HG03354 (cell line): ENCODE measurements around the gene KLRC1.
"Not testable (repeated sequence)": the region's sequence is repeated elsewhere in the genome, so short reads cannot be mapped to it uniquely, and the experiment has no call there.

Source experiments
- ATAC-seq: cut with Tn5 transposase; IDR thresholded peaks from one replicate; pipeline ENCODE4 v1.9.1; 2021; ENCODE audit warnings: mild to moderate bottlenecking; ENCODE audit not compliant: unreplicated experiment, poor library complexity, severe bottlenecking

KLRC1 gene

GRCh38 chr12:10424260-10424899 lies 28.8 kb downstream of the KLRC1 start:
- not testable (repeated sequence) for ATAC-seq

DNA sequence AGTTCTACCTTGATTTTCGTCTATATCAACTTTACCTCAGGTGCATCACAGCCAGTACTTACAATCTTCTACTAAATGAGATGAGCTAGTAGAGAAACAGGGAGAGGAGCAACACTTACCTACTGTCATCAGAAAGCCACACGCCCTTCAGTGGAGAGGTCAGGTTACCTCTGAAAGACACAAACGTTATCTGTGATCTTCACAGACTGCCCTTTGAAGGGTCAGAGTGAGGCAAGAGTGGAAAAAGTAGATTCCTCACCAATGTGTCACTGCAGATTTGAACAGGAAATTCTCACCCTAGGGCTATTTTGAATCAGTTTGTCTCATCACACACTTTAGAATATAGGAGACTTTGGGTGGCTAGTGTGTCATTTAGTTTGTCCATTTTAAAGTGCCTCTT lies 31.0 kb downstream of the KLRC1 start:
- ATAC-seq, result not testable (repeated sequence)

- not testable (repeated sequence) for ATAC-seq
Observed at GRCh38 chr12:10420334-10420733, 32.8 kb downstream of the KLRC1 start, which contains the start of gene KLRC3. Gene KLRC3 (minus strand): TSS chr12:10420595. CDS start chr12:10420550, 45 bp downstream.

- ATAC-seq, result no peak
Observed at GRCh38 chr12:10409392-10409791, 43.8 kb downstream of the KLRC1 start, which contains the start of gene KLRC4. Gene KLRC4 (minus strand): TSS chr12:10409757. CDS start chr12:10409575, 182 bp downstream.

DNA sequence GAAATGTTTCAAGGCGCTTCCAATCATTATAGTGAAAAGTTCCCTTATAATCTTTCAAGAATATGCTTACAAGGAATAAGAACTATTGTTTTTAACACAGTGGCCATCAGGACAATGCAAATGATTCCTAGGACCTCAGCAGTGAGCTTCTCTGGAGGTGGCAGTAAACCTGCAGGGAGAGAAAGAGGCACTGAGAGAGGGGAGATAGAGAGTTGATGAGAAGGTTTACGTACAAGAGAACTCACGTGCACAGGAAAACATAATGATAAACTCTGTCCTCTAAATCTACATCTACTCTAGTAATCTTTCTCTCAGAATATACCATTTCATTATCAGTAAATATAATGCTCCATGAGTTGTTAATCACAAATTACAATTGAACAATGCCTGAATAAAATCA lies 44.3 kb downstream of the KLRC1 start:
- no peak for ATAC-seq

DNA sequence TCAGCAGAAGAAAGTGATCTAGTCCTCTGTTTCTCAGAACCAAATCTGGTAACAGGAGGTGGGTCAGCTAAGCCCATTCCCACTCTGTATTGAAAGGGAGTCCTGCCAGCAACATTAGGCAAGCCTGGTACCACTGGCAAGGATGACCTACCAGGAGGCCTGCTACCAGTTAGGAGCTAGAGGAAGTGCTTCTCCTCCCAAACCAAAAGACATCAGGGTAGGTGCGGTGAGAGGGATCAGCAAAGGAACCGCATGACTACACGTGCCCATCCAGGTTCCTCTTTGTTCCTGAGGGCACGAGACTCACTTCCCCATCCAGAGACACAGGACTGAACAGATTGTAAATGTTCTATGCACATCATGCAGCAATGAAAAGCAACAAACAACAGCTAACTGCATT lies 46.5 kb downstream of the KLRC1 start:
- no peak for ATAC-seq

DNA sequence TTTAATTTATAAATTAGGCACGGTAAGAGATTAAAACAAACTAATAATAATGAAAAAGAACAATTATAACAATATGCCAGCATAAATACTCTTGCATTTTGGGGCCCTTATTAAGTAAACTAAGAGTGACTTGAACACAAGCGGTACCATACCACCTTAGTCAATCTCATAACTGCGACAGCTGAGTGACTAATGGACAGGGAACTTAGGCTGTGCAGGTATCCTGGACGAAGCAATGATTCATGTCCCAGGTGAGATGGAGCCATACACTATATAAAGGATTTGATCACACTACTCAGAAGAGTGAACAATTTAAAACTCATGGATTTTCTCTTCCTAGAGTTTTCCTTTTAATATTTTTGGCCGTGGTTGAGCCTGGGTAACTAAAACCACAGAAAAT lies 47.9 kb downstream of the KLRC1 start:
- ATAC-seq, result no peak

- ATAC-seq, result no peak
Observed at GRCh38 chr12:10404798-10405197, 48.4 kb downstream of the KLRC1 start.

DNA sequence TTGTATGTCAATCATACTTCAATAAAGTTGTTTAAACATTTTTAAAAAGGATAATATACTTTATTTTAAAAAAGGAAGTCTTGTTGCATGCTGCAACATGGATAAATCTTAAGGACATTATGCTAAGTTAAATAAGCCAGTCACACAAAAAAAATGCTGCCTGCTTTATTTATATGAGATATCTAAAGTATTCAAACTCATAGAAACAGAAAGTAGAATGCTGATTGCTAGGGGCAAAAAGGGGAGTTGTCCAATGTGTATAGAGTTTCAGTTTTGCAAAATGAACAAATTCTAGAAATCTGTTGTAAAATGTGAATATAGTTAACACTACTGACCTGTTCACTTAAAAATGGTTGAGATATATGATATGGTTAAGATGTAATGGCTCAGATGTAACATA lies 52.3 kb downstream of the KLRC1 start:
- ATAC-seq, result no peak

GRCh38 chr12:10398168-10398567 lies 55.0 kb downstream of the KLRC1 start:
- ATAC-seq, result no peak

- no peak for ATAC-seq
Observed at GRCh38 chr12:10397296-10397695, 55.9 kb downstream of the KLRC1 start.

DNA sequence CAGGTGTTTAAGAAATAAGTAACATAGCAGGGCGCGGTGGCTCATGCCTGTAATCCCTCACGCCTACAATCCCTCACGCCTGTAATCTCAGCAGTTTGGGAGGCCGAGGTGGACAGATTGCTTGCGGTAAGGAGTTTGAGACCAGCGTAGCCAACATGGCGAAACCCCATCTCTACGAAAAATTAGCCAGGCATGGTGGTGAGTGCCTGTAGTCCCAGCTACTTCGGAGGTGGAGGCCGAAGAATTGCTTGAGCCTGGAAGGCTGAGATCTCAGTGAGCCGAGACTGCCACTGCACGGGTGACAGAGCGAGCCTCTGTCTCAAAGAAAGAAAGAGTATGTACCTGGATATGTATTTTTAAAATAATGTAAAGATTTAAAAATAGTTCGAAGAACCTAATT lies 57.0 kb downstream of the KLRC1 start:
- not testable (repeated sequence) for ATAC-seq
